ENCODE results near the gene LIMA1. TPM values are rescaled to one million over a fixed set of nuclear protein-coding genes. Genes with fewer than 3 reads are reported as not detected.

The LIMA1 gene
- total RNA-seq, 2 donors from 2014 or later: 66.7 to 94.2 TPM

DNA sequence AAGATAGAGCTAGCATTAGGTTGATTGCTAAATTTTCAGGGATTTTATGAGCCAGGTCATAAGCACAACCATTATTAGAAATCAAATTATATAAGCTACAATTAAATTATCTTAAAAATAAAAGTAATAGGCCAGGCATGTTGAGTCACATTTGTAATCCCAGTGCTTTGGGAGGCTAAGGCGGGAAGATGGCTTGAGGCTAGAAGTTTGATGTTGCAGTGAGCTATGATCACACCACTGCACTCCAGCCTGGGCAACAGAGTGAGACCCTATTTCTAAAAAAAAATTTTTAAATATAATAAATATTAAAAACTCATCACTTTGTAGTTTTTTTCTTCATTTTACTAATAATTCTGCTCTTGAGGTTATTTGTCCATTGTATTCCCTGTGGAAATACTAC is 1.9 kb upstream of the LIMA1 start:
- no peak overlapping the region for H3K4me3 ChIP-seq
- H3K9me3 ChIP-seq: no peaks in the 10 kb centered on the region
- no peaks in the 10 kb centered on the region for H3K27me3 ChIP-seq (replicated peaks; ENCODE audit: insufficient read depth)
- H3K4me1 ChIP-seq (replicated peaks): no peaks in the 10 kb centered on the region
- no peaks in the 10 kb centered on the region for H3K36me3 ChIP-seq
- WGBS: 100% methylated on average over 1 of the region's 1 CpG
- intact Hi-C loops (cut with DNase I): no loop called here
- TF ChIP-seq POLR2AphosphoS5 (IDR thresholded peaks at IDR 0.05): no peak
- no peak overlapping the region for H3K27ac ChIP-seq
- DNase-seq (ENCODE audit: low spot score): no peak

GRCh38 chr12:50282721-50283228 is 545 bp downstream of the LIMA1 start:
- no peaks in the 10 kb centered on the region for H3K27me3 ChIP-seq (replicated peaks; ENCODE audit: insufficient read depth)
- TF ChIP-seq POLR2A (IDR thresholded peaks at IDR 0.05) (no peak), POLR2AphosphoS5 (IDR thresholded peaks at IDR 0.05) (no peak)
- TF ChIP-seq, protein P1, sequence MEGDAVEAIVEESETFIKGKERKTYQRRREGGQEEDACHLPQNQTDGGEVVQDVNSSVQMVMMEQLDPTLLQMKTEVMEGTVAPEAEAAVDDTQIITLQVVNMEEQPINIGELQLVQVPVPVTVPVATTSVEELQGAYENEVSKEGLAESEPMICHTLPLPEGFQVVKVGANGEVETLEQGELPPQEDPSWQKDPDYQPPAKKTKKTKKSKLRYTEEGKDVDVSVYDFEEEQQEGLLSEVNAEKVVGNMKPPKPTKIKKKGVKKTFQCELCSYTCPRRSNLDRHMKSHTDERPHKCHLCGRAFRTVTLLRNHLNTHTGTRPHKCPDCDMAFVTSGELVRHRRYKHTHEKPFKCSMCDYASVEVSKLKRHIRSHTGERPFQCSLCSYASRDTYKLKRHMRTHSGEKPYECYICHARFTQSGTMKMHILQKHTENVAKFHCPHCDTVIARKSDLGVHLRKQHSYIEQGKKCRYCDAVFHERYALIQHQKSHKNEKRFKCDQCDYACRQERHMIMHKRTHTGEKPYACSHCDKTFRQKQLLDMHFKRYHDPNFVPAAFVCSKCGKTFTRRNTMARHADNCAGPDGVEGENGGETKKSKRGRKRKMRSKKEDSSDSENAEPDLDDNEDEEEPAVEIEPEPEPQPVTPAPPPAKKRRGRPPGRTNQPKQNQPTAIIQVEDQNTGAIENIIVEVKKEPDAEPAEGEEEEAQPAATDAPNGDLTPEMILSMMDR (IDR thresholded peaks at IDR 0.05): no peak
- no peaks in the 10 kb centered on the region for H3K4me1 ChIP-seq (replicated peaks)
- peak overlapping the region; percentile 54 to 87 for H3K4me3 ChIP-seq
- H3K36me3 ChIP-seq: no peaks in the 10 kb centered on the region
- WGBS: 12% methylated on average over 14 of the region's 14 CpGs
- peak; percentile 44 for DNase-seq (ENCODE audit: low spot score)
- no peaks in the 10 kb centered on the region for H3K9me3 ChIP-seq
- H3K27ac ChIP-seq: peak overlapping the region; percentile 63 to 81
- intact Hi-C loops (cut with DNase I): no loop called here

DNA sequence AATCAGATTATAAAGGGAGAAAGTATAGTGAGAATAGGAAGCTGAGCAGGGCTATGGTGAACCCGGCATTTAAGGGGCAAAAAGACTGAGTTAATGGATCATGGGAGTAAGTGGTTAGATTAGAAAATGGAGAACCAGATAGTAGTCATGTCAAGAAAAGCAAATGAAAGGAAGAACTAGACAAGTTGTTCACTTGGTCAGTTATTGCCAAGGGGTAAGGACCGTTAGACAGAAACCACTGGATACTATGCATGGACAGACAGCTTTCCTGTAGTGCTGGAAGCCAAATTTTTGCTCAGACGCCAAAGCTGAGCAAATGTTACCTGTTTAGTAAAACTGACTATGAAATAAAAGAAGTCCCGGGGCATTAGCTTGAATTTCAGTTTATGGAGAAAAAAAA is 3.8 kb downstream of the LIMA1 start:
- Histone ChIP-seq H3K9me3 (no peaks in the 10 kb centered on the region), H3K27me3 (replicated peaks; ENCODE audit: insufficient read depth) (no peaks in the 10 kb centered on the region), H3K27ac (no peak overlapping the region), H3K4me3 (no peak overlapping the region), H3K4me1 (replicated peaks) (no peaks in the 10 kb centered on the region), H3K36me3 (no peaks in the 10 kb centered on the region)
- TF ChIP-seq, protein P1 (IDR thresholded peaks at IDR 0.05): no peak
- TF ChIP-seq POLR2A (IDR thresholded peaks at IDR 0.05) (no peak), POLR2AphosphoS5 (IDR thresholded peaks at IDR 0.05) (no peak)
- WGBS: 83% methylated on average over 4 of the region's 4 CpGs
- intact Hi-C loops (cut with DNase I): no loop called here
- no peak for DNase-seq (ENCODE audit: low spot score)

- H3K27me3 ChIP-seq (replicated peaks; ENCODE audit: insufficient read depth): no peaks in the 10 kb centered on the region
- no peak for TF ChIP-seq POLR2AphosphoS5 (IDR thresholded peaks at IDR 0.05)
- TF ChIP-seq, protein P1 (IDR thresholded peaks at IDR 0.05): no peak
- no peak for TF ChIP-seq POLR2A (IDR thresholded peaks at IDR 0.05)
- H3K4me3 ChIP-seq: no peak overlapping the region
- no peak for DNase-seq (ENCODE audit: low spot score)
- H3K36me3 ChIP-seq: no peaks in the 10 kb centered on the region
- no peaks in the 10 kb centered on the region for H3K9me3 ChIP-seq
- H3K4me1 ChIP-seq (replicated peaks): peaks cover 4% of the 10 kb centered on the region
- intact Hi-C loops (cut with DNase I): no loop called here
- H3K27ac ChIP-seq: no peak overlapping the region
- 70% methylated on average over 3 of the region's 3 CpGs for WGBS
These were observed 6.2 kb downstream of the LIMA1 start for GRCh38 chr12:50276912-50277671.

DNA sequence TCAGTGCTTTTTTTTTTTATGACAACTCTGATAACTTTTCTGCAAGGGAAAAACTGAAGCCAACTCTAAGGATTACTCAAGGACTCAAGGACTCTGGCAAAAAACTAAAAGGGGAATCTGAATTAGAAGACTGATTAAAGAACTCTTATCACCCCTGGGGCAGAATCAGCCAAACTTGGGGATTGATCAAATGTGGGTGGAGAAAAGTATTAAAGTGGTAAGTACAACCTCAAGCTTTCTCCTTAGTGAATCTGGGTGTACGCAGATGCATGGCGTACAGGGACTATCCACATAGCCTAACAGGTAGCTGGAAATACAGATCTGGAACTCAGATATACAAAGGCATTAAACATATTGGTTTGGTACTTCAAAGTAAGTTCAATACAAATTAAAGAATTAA is 7.3 kb downstream of the LIMA1 start:
- no peak for DNase-seq (ENCODE audit: low spot score)
- H3K27ac ChIP-seq: peak overlapping the region in 1 of 2 donors; percentile 11
- H3K4me3 ChIP-seq: no peak overlapping the region
- peaks cover 4% of the 10 kb centered on the region for H3K4me1 ChIP-seq (replicated peaks)
- TF ChIP-seq POLR2A (IDR thresholded peaks at IDR 0.05) (no peak), POLR2AphosphoS5 (IDR thresholded peaks at IDR 0.05) (no peak)
- TF ChIP-seq, protein P1 (IDR thresholded peaks at IDR 0.05): no peak
- no peaks in the 10 kb centered on the region for H3K9me3 ChIP-seq
- H3K36me3 ChIP-seq: no peaks in the 10 kb centered on the region
- no peaks in the 10 kb centered on the region for H3K27me3 ChIP-seq (replicated peaks; ENCODE audit: insufficient read depth)
- intact Hi-C loops (cut with DNase I): no loop called here
- WGBS: 97% methylated on average over 2 of the region's 2 CpGs
